HG03039 (cell line): ENCODE results near the gene BCO1.

ENCODE experiments used
- ATAC-seq: cut with Tn5 transposase; IDR thresholded peaks from one replicate; pipeline ENCODE4 v1.9.1; 2021; ENCODE audit warnings: mild to moderate bottlenecking, moderate library complexity; ENCODE audit not compliant: unreplicated experiment

The BCO1 gene

DNA sequence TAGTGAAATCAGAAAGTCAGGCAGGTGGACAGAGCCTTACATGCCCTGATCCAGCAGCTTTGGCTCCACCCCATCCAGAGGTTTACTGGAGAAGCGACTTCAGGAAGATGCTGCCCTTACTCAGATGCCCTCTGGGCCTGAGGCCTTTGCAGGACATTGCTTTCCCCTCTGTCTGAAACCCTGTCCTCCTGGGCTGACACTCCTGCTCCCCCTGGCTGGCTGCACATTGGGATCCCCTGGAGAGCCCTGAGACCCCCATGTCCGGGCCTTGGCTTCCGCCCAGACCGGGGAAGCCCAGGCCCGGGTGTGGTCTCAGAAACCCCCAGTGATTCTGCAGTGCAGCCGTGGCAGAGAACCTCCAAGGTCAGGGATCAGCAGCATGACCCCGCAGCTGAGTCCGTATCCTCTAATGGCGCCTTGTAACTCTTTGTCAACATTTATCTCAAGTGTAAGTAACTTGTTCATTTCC, 36.6 kb downstream of the BCO1 start:
- ATAC-seq, result no peak

- no peak for ATAC-seq
Observed at GRCh38 chr16:81275795-81276194, 37.3 kb downstream of the BCO1 start.

DNA sequence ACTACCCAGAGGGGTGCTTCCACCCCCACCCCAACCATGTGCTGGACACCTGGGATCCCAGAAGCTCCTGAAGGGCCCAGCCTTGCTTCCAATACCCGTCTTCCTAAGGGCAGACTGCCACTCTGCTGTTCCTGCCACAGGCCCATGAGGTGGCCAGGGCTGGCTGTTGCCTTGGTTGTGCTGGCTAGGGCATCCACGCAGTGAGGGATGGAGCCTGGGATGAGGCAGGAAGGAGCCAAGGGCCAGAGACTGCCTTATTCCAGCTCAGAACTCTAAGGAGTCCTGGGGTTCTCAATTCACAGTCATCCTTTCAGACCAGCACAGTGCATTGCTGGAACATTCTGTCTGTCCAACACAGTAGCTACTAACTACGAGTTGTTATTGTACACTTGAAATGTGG, 37.8 kb downstream of the BCO1 start:
- no peak for ATAC-seq

DNA sequence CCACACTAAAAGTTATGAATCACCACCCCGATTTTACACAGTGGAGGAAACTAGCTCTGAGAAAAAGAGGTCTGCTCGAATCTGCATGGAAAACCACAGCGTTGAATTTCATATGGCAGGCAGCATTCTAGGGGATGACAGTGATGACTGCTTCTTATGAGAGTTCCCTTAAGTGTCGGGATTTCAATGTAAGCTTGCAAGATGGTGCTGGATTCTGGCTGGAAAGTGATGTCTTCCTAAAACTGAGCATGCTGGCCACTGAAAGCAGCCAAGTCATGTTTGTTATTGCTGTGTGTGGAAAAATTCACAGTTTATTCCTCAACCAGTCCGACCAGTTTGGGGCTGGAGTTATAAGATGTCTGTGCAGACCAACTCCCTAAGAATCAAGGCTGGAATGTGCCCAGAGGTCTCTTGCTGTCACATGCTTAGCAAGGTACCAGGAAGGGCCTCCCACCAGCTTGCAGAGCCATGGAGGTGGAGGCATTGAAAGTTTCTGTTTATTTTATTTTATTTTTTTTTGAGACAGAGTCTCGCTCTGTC, 39.1 kb downstream of the BCO1 start:
- ATAC-seq, result no peak

DNA sequence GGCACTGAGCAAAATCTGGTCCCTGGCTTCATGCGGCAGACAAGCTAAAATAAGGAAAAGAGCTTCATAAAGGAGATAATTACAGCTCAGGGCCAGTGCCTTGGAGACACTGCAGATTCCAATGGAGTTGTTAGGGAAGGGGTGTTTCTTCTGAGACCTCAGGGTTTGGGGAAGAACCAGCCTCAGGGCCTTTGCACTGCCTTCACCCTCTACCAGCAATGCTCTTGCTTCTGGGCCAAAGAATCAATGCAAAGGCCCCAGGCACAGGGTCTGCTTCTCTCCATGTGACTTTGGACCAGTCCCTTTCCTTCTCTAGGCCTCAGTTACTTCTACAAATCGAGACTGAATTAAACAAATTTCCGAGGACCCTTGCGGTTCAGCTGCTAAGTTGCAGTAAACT, 40.0 kb downstream of the BCO1 start:
- ATAC-seq, result no peak

DNA sequence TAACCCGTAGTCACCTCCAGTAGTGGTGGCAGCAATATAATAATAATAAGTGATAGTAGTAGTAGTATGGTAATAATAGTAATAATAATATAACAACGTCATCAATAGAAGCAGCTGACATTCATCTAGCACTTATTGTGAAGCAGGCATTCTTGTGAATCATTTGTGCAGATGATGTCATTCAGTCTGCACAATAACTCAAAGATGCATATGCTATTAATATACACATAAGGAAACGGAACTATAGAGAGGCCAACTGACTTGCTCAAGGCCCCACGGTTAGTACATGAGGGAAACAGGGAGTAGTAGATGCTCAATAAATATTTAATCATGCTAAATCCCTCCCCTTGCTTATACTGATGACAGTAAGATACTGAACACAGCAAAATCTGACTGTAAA, 40.9 kb downstream of the BCO1 start:
- ATAC-seq, result no peak

DNA sequence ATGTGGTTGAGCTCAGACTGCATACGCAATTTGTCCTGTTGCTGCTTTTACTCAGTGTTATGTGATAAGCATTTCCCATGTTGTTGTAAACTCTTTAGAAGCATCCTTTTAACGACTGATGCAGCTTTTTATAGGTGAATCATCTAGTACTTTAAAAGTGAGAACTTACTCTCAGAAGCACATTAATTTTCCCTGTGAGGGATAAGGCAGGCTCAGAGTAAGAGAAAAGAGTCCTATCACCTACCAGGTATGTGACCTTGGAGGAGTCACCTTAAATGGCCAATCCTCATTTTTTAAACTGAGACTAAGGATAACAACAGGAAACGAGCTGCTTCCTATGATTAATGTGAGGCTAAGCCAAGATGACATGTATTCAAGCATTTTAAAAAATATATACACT, 41.9 kb downstream of the BCO1 start:
- ATAC-seq, result no peak

- ATAC-seq, result no peak
Observed at GRCh38 chr16:81283044-81283443, 44.6 kb downstream of the BCO1 start.

DNA sequence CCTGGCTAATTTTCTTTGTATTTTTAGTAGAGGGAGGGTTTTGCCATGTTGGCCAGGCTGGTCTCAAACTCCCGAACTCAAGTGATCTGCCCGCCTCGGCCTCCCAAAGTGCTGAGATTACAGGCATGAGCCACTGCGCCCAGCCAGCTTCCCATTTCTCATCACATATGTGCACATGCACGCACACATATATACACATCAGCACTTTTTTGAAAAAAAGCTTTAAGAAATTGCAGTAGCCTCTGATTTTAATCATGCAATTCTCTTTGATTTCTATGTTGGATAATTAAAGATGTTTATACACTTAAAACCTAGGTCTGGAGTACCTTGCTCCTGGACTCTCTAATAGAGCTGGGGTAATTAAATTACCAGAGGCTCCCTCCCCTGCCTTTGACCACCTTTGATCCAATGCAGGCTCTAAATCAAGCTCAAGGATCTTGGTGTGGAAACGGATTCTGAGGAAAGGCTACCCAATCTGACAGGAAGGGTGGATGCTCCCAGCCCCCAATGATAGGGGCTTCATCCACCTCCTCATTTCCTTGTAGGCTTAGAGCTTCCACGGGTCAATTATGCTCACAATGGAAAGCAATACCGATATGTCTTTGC, 46.6 kb downstream of the BCO1 start:
- no peak for ATAC-seq

DNA sequence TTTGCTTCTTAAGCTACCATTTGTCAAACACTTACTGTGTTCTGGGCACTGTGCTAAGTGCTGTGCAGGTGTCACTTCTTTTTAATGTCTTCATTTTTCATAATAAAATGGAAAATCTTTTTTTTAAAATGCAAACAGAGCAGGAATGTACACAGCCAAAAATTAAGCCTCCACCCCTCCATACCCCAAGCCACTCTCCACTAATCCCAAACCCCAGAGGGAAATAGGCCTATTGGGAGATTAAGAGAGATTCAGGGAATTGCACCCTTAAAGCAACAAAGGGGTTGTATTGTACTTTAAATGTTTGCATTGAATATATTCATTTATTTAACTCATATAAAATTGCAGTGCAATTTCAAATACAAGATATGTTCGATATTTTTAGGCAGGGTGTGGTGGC, 47.7 kb downstream of the BCO1 start:
- ATAC-seq, result no peak

DNA sequence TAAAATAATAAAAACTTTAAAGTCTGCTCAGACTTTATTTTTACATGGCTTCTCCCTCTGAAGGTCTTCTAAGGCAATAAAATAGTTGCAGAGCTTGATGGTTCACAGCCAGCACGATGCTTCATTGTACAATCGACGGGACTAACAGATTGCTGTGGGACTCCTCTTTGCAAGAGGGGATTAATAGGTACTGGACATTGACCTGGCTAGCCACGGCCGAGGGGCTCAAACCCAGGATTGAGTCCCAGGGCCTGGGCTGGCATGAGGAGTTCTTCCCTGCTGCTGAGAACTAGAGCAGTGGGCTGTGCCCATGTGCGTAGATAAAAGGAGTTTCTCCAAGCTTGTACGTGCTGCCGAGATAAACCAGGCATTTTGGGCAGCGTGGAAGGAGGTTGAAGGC, 52.6 kb downstream of the BCO1 start:
- ATAC-seq, result no peak

DNA sequence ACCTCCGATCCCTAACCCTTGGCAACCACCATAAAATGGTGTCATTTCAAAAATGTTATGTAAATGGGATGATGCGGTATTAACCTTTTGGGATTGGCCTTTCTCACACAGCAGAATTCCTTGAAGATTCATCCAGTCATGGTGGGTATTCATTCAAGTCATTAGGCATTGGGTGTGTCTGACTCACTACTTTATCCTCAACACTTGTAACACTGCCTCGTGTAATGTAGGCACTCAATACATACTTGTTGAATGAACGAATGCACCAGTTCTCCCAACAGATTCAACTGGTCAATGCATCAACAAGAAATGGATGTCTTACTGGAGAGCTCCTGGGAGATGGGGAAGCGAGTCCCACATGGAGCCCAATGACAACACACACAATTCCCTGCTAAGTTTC, 54.4 kb downstream of the BCO1 start:
- ATAC-seq, result no peak

- ATAC-seq, result no peak
Observed at GRCh38 chr16:81293909-81294802, 55.7 kb downstream of the BCO1 start.

- ATAC-seq, result no peak
Observed at GRCh38 chr16:81296631-81297030, 58.1 kb downstream of the BCO1 start.

GRCh38 chr16:81307770-81308169, 69.3 kb downstream of the BCO1 start:
- no peak for ATAC-seq

GRCh38 chr16:81310045-81310644, 71.7 kb downstream of the BCO1 start:
- ATAC-seq, result no peak

GRCh38 chr16:81311762-81312161, 73.3 kb downstream of the BCO1 start:
- ATAC-seq, result no peak

DNA sequence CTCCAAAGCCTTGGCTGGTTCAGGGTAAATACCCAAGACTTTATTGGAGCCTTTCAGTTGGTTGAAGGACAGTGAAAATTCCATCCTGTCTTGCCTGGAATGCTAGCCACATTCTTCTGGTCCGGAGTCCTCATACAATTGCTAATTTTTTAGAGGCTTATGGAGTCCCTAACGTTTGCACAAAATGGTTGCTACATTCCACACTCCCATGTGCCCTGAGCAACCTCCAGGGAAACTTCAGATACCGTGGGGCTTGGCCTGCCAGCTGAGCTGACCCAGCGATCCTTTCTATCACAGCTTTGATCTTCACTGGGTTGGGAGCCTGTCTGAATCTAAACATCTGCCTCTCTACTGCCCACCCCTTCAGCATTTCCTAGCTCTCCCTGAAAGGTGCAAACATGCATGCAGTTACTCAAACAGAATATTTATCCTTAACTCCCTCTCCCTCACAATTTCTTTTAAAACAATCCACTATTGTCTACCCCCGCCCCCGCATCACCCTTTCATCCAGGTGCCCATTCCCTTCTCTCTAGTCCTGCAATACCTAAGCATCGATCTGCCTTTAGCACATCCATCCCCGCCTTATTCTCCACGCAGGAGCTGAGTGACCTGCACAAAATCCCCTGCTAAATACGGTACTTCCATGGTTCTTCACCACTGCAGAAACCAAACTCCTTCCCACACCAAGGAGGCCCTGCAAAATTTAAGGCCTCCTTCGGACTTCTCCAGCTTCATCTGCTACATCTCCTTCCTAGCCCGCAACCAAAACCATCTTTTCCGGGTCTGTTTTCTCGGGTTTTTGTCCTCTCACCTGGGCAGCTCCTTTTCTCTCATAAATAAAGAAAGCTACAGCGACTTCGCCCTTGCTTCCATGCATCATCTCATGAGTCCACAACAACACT, 75.5 kb downstream of the BCO1 start:
- peak; percentile 1 for ATAC-seq

GRCh38 chr16:81314603-81315270, 76.2 kb downstream of the BCO1 start, which contains the start of gene GAN:
Gene GAN (plus strand): TSS chr16:81314962. CDS start chr16:81315114, 152 bp downstream.
- peak; percentile 95 for ATAC-seq
